HG03460 (cell line): ENCODE data around the gene EHBP1.

ENCODE experiments used
- ATAC-seq: cut with Tn5 transposase; IDR thresholded peaks from one replicate; pipeline ENCODE4 v1.9.1; 2021; ENCODE audit not compliant: unreplicated experiment

EHBP1 gene

GRCh38 chr2:62871506-62871905 lies 166.0 kb downstream of the EHBP1 start:
- no peak for ATAC-seq

GRCh38 chr2:62873603-62874002 lies 168.1 kb downstream of the EHBP1 start:
- ATAC-seq: no peak

GRCh38 chr2:62874881-62875383 lies 169.4 kb downstream of the EHBP1 start:
- no peak for ATAC-seq

- no peak for ATAC-seq
Measured at GRCh38 chr2:62881162-62881795, 175.8 kb downstream of the EHBP1 start.

GRCh38 chr2:62883629-62884028 lies 178.1 kb downstream of the EHBP1 start:
- no peak for ATAC-seq

- no peak for ATAC-seq
Measured at GRCh38 chr2:62884086-62884485, 178.6 kb downstream of the EHBP1 start.

GRCh38 chr2:62884514-62884913 lies 179.0 kb downstream of the EHBP1 start:
- no peak for ATAC-seq

- no peak for ATAC-seq
Measured at GRCh38 chr2:62894966-62895631, 189.6 kb downstream of the EHBP1 start.

- no peak for ATAC-seq
Measured at GRCh38 chr2:62895632-62896009, 190.1 kb downstream of the EHBP1 start.

- ATAC-seq: no peak
Measured at GRCh38 chr2:62897187-62897827, 191.8 kb downstream of the EHBP1 start.

GRCh38 chr2:62904344-62904743 lies 198.8 kb downstream of the EHBP1 start:
- ATAC-seq: no peak

GRCh38 chr2:62908145-62908544 lies 202.6 kb downstream of the EHBP1 start:
- no peak for ATAC-seq

GRCh38 chr2:62913311-62913710 lies 207.8 kb downstream of the EHBP1 start:
- ATAC-seq: no peak

GRCh38 chr2:62919041-62919440 lies 213.5 kb downstream of the EHBP1 start:
- ATAC-seq: no peak

GRCh38 chr2:62920070-62920469 lies 214.6 kb downstream of the EHBP1 start:
- no peak for ATAC-seq

GRCh38 chr2:62923242-62923641 lies 217.7 kb downstream of the EHBP1 start:
- no peak for ATAC-seq

- no peak for ATAC-seq
Measured at GRCh38 chr2:62923881-62924280, 218.4 kb downstream of the EHBP1 start.

- no peak for ATAC-seq
Measured at GRCh38 chr2:62928015-62928414, 222.5 kb downstream of the EHBP1 start.

GRCh38 chr2:62931536-62931935 lies 226.0 kb downstream of the EHBP1 start:
- no peak for ATAC-seq

GRCh38 chr2:62933398-62933917 lies 227.9 kb downstream of the EHBP1 start:
- no peak for ATAC-seq

- no peak for ATAC-seq
Measured at GRCh38 chr2:62934517-62934916, 229.0 kb downstream of the EHBP1 start.

- no peak for ATAC-seq
Measured at GRCh38 chr2:62938126-62938525, 232.6 kb downstream of the EHBP1 start.
